T-cell (primary cell): ENCODE results near the gene PVR. TPM values are rescaled to one million over a fixed set of nuclear protein-coding genes. Genes with fewer than 3 reads are reported as not detected.

Experiments used
- ATAC-seq, 4 experiments: fragments of 200-7000 bp in 3 of 4; fragments of 150-1000 bp in 1 of 4; cut with Tn5 transposase; replicated peaks in 1 of 4; 1 replicate in 3 of 4; 2 replicates in 1 of 4; pipeline ENCODE4 v1.10.0; 2021; ENCODE audit warnings: moderate library complexity in 3 of 4, mild to moderate bottlenecking in 2 of 4, moderate number of reproducible peaks in 1 of 4
- CTCF ChIA-PET, 2 donors: fragments of 300-600 bp; sonication (Branson Sonifier 250); formaldehyde crosslinking; loops; one replicate each; lab custom pipeline; 2022; ENCODE audit warnings: antibody characterized with exemption in 2 of 2; lab: Charles Lee
- POLR2A ChIA-PET, 2 donors: fragments of 300-600 bp; sonication (Branson Sonifier 250); formaldehyde crosslinking; loops; one replicate each; lab custom pipeline; 2022; ENCODE audit warnings: antibody characterized with exemption in 2 of 2; lab: Charles Lee
- DNase-seq, 35 experiments: peaks; one replicate each; pipeline versions ENCODE4 v3.0.0 to v3.0.0-alpha.2; 2013 to 2023
- H3K27ac ChIP-seq: one replicate; pipeline ENCODE4 v1.5.1; 2013; ENCODE audit warnings: low read length
- H3K27me3 ChIP-seq, 2 experiments: replicated peaks in 1 of 2; 1 replicate in 1 of 2; 2 replicates in 1 of 2; pipeline versions ENCODE4 v1.6.1 to v1.7.0; 2013; ENCODE audit warnings: low read length in 1 of 2, mixed read lengths in 1 of 2; ENCODE audit not compliant: control insufficient read depth in 2 of 2, insufficient read depth in 2 of 2; ENCODE audit errors: extremely low read depth in 1 of 2
- H3K36me3 ChIP-seq, 2 donors: 1 replicate in 1 of 2; 2 replicates in 1 of 2; pipeline versions ENCODE4 v1.6.1 to v1.7.0; 2013; ENCODE audit warnings: low read length in 1 of 2; ENCODE audit not compliant: control insufficient read depth in 2 of 2, insufficient read depth in 1 of 2; ENCODE audit errors: extremely low read depth in 1 of 2
- H3K4me1 ChIP-seq, 2 experiments: 1 replicate in 1 of 2; 2 replicates in 1 of 2; pipeline versions ENCODE4 v1.6.1 to v1.7.0; 2013; ENCODE audit warnings: low read length in 2 of 2, mixed read lengths in 1 of 2; ENCODE audit not compliant: insufficient read depth in 2 of 2, control insufficient read depth in 1 of 2; ENCODE audit errors: extremely low read depth in 1 of 2
- H3K4me3 ChIP-seq, 2 donors: 1 replicate in 1 of 2; 2 replicates in 1 of 2; pipeline versions ENCODE4 v1.5.1 to v1.7.0; 2013; ENCODE audit warnings: mild to moderate bottlenecking in 2 of 2, low read length in 1 of 2, moderate library complexity in 1 of 2; ENCODE audit not compliant: control insufficient read depth in 1 of 2; ENCODE audit errors: extremely low read depth in 1 of 2
- H3K9me3 ChIP-seq: 2 replicates; pipeline ENCODE4 v1.7.0; 2013
- H3K27ac Mint-ChIP-seq, 2 donors: one replicate each; pipeline ENCODE4 v1.8.0; 2020 to 2021; ENCODE audit warnings: mild to moderate bottlenecking in 2 of 2, mixed read lengths in 2 of 2
- H3K27me3 Mint-ChIP-seq, 2 donors: one replicate each; pipeline ENCODE4 v1.8.0; 2021 to 2022; ENCODE audit warnings: mixed read lengths in 2 of 2
- H3K36me3 Mint-ChIP-seq: one replicate; pipeline ENCODE4 v1.8.0; 2021; ENCODE audit warnings: mixed read lengths
- H3K4me1 Mint-ChIP-seq, 3 donors: one replicate each; pipeline ENCODE4 v1.8.0; 2020 to 2022; ENCODE audit warnings: mixed read lengths in 3 of 3, mild to moderate bottlenecking in 1 of 3
- H3K4me3 Mint-ChIP-seq, 3 donors: one replicate each; pipeline ENCODE4 v1.8.0; 2020 to 2022; ENCODE audit warnings: mild to moderate bottlenecking in 3 of 3, mixed read lengths in 3 of 3, moderate library complexity in 3 of 3
- H3K9me3 Mint-ChIP-seq, 3 donors: one replicate each; pipeline ENCODE4 v1.8.0; 2020 to 2022; ENCODE audit warnings: mixed read lengths in 3 of 3
- WGBS: methylation state at CpG from one replicate; pipeline ENCODE4 v1.1.5; 2013; ENCODE audit warnings: missing lambda C conversion rate; ENCODE audit not compliant: insufficient coverage; 5-methylcytosine and 5-hydroxymethylcytosine counted together
- total RNA-seq, 35 experiments: library from RNA in 6 of 35; stranded (reverse) in 6 of 35; fragments of 120-200 nt in 1 of 35; gene quantifications; one replicate each; pipeline versions ENCODE4 v1.2.1 to v1.2.4 and lab custom pipeline; 2013 to 2026

PVR gene
- total RNA-seq, 5 donors from 2014 or later (not counting 1 experiment from before 2014, with no cell fraction given): 1.2 to 3.4 (median 2.8) TPM

- ATAC-seq: no peak
- H3K36me3 Mint-ChIP-seq: no peaks in the 10 kb centered on the region
- no peak overlapping the region for H3K27ac ChIP-seq
- no peaks in the 10 kb centered on the region for H3K9me3 ChIP-seq
- POLR2A ChIA-PET: no interaction called here
- no peak for DNase-seq
- H3K27me3 Mint-ChIP-seq: peaks cover 16 to 31% of the 10 kb centered on the region in 2 donors
- H3K36me3 ChIP-seq: no peaks in the 10 kb centered on the region
- CTCF ChIA-PET: no interaction called here
- no peak overlapping the region for H3K4me3 Mint-ChIP-seq
- H3K27ac Mint-ChIP-seq: no peak overlapping the region
- no peak overlapping the region for H3K4me3 ChIP-seq
- peaks cover 0 to 14% of the 10 kb centered on the region in 2 experiments for H3K4me1 ChIP-seq
- WGBS: no CpG with 5 or more reads among the region's 3 CpGs
- peaks cover 0 to 8% (median 6%) of the 10 kb centered on the region in 3 donors for H3K4me1 Mint-ChIP-seq
- no peaks in the 10 kb centered on the region for H3K9me3 Mint-ChIP-seq
- peaks cover 0 to 22% of the 10 kb centered on the region in 2 experiments for H3K27me3 ChIP-seq
These were observed 3.2 kb upstream of the PVR start for GRCh38 chr19:44640518-44640917.

DNA sequence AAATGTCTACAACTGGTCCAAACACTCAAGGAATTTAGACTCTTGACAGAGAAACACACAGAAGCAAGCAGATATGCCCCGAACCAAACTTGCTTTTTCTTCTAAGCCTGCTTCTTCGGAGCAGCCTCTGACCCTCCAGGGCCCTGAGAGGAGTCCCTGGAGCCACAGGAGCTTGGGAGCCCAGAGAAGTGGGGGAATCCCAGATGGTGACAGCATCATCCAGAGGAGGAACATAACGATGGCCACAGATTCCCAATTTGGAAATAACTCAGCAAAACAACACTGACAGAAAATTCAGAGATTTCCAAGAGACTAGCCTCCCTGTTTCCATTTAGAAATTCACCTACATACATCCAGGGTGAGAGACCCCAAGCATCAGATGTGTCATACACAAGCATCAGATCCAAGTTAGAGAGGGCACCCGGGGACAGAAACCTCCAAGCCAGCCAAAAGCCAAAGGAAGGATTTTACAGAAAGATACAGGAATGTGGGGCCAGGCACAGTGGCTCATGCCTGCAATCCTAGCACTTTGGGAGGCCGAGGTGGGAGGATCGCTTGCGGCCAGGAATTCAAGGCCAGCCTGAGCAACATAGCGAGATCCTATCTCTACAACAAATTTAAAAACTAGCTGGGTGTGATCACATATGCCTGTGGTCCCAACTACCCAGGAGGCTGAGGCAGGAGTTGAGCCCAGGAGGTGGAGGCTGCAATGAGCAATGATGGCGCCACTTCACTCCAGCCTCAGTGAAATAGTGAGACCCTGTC, 2.0 kb upstream of the PVR start:
- ChIA-PET POLR2A (no interaction called here), CTCF (no interaction called here)

DNA sequence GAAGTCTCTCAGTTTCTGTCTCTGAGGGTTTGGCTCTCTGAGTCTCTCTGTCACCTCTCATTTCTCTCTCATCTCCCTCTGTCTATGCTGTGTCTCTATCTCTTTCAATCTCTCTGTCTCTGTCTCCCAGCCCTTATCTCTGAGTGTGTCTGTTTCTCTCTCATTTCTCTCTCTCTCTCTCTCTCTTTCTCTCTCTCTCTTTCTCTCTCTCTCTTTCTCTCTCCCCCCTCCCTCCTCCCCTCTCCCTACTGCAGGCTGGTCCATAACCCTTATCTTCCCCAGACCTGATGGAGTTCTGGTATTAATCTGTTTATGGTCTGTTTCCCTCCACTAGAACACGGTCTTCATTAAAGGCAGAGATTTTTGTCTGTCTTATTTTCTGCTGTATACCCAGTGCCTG, 1.3 kb upstream of the PVR start:
- DNase-seq (no peak), ATAC-seq (no peak)
- no peaks in the 10 kb centered on the region for H3K36me3 ChIP-seq
- H3K27ac ChIP-seq: no peak overlapping the region
- no peak overlapping the region for H3K4me3 ChIP-seq
- CTCF ChIA-PET: no interaction called here
- Mint-ChIP-seq H3K4me1 (peaks cover 0 to 8% (median 6%) of the 10 kb centered on the region in 3 donors), H3K9me3 (no peaks in the 10 kb centered on the region), H3K36me3 (no peaks in the 10 kb centered on the region), H3K27ac (no peak overlapping the region), H3K27me3 (peaks cover 15 to 36% of the 10 kb centered on the region in 2 donors), H3K4me3 (no peak overlapping the region)
- H3K9me3 ChIP-seq: no peaks in the 10 kb centered on the region
- H3K27me3 ChIP-seq: peaks cover 0 to 25% of the 10 kb centered on the region in 2 experiments
- peaks cover 0 to 14% of the 10 kb centered on the region in 2 experiments for H3K4me1 ChIP-seq
- POLR2A ChIA-PET: no interaction called here
- WGBS: no CpG with 5 or more reads among the region's 1 CpG

More for the DNA sequence above, 2.0 kb upstream of the PVR start:
- 79% methylated on average over 2 of the region's 9 CpGs for WGBS
- ATAC-seq (no peak), DNase-seq (no peak)
- peaks cover 0 to 8% (median 6%) of the 10 kb centered on the region in 3 donors for H3K4me1 Mint-ChIP-seq
- Histone ChIP-seq H3K9me3 (no peaks in the 10 kb centered on the region), H3K4me3 (no peak overlapping the region), H3K27me3 (peaks cover 0 to 25% of the 10 kb centered on the region in 2 experiments), H3K36me3 (no peaks in the 10 kb centered on the region), H3K27ac (no peak overlapping the region), H3K4me1 (peaks cover 0 to 14% of the 10 kb centered on the region in 2 experiments)
- H3K4me3 Mint-ChIP-seq: no peak overlapping the region
- H3K27me3 Mint-ChIP-seq: peaks cover 15 to 35% of the 10 kb centered on the region in 2 donors
- no peak overlapping the region for H3K27ac Mint-ChIP-seq
- no peaks in the 10 kb centered on the region for H3K9me3 Mint-ChIP-seq
- no peaks in the 10 kb centered on the region for H3K36me3 Mint-ChIP-seq

DNA sequence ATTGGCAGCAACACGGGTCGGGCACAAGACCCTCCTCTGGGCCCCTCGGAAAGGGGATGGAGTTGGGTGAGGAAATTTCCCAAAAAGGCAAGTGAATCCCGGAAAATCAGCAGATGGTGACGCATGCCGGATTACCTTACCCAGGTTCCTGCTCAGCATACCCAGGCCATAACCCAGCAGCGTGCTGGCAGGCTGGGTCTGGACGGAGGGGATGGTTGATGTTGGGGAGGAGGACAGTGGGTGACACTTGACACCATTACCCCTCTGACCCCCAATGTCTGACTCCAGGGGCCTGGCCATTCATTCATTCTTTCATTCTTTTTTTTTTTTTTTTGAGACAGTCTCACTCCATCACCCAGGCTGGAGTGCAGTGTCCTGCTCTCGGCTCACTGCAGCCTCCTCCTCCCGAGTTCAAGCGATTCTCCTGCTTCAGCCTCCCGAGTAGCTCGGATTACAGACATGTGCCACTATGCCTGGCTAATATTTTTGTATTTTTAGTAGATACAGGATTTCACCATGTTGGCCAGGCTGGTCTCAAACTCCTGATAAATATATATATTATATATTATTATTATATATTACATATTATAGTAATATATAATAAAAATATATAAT, 799 bp downstream of the PVR start:
- DNase-seq (no peak), ATAC-seq (peak in 2 of 4 experiments; percentile 26 to 44)
- Histone ChIP-seq H3K36me3 (no peaks in the 10 kb centered on the region), H3K4me3 (peak overlapping the region; percentile 13 to 83), H3K9me3 (no peaks in the 10 kb centered on the region), H3K4me1 (peaks cover 0 to 14% of the 10 kb centered on the region in 2 experiments), H3K27ac (no peak overlapping the region), H3K27me3 (peaks cover 0 to 28% of the 10 kb centered on the region in 2 experiments)
- no peak overlapping the region for H3K27ac Mint-ChIP-seq
- ChIA-PET CTCF (no interaction called here), POLR2A (no interaction called here)
- H3K9me3 Mint-ChIP-seq: no peaks in the 10 kb centered on the region
- H3K4me3 Mint-ChIP-seq: peak overlapping the region; percentile 66 to 71 (median 69)
- H3K27me3 Mint-ChIP-seq: peaks cover 15 to 32% of the 10 kb centered on the region in 2 donors
- peaks cover 0 to 8% (median 6%) of the 10 kb centered on the region in 3 donors for H3K4me1 Mint-ChIP-seq
- no CpG with 5 or more reads among the region's 13 CpGs for WGBS
- H3K36me3 Mint-ChIP-seq: no peaks in the 10 kb centered on the region

DNA sequence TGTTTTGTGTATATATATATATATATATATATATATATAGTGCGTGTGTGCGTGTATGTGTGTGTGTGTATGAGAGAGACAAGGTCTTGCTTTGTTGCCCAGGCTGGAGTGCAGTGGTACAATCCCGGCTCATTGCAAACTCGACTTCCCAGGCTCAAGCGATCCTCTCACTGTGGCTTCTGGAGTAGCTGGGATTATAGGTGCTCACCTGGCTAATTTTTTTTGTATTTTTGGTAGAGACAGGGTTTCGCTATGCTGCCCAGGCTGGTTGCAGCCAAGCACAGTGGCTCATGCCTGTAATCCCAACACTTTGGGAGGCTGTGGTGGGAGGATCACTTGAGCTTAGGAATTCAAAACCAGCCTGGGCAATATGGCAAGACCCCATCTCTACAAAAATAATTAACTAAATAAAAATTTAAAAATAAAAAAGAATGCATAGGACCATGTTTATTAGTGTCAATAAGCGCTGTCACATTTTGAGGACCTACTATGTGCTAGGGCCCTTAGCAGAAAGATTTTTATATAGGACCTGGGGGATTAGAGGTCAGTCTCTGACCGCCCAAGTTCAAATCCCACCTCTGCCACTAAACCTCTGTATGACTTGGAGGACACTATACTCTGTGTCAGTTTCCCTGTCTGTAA, 1.8 kb downstream of the PVR start:
- H3K36me3 ChIP-seq: no peaks in the 10 kb centered on the region
- H3K9me3 ChIP-seq: no peaks in the 10 kb centered on the region
- CTCF ChIA-PET: no interaction called here
- DNase-seq: no peak
- ATAC-seq: no peak
- H3K27ac Mint-ChIP-seq: no peak overlapping the region
- H3K36me3 Mint-ChIP-seq: no peaks in the 10 kb centered on the region
- WGBS: 89% methylated on average over 3 of the region's 8 CpGs
- peaks cover 15 to 30% of the 10 kb centered on the region in 2 donors for H3K27me3 Mint-ChIP-seq
- no peaks in the 10 kb centered on the region for H3K9me3 Mint-ChIP-seq
- peaks cover 0 to 31% of the 10 kb centered on the region in 2 experiments for H3K27me3 ChIP-seq
- H3K4me1 Mint-ChIP-seq: peaks cover 0 to 8% (median 6%) of the 10 kb centered on the region in 3 donors
- POLR2A ChIA-PET: no interaction called here
- no peak overlapping the region for H3K4me3 ChIP-seq
- no peak overlapping the region for H3K4me3 Mint-ChIP-seq
- no peak overlapping the region for H3K27ac ChIP-seq
- peaks cover 0 to 14% of the 10 kb centered on the region in 2 experiments for H3K4me1 ChIP-seq

- Histone ChIP-seq H3K36me3 (no peaks in the 10 kb centered on the region), H3K4me1 (peaks cover 0 to 14% of the 10 kb centered on the region in 2 experiments), H3K27me3 (peaks cover 0 to 31% of the 10 kb centered on the region in 2 experiments), H3K9me3 (no peaks in the 10 kb centered on the region), H3K4me3 (no peak overlapping the region), H3K27ac (no peak overlapping the region)
- H3K4me3 Mint-ChIP-seq: no peak overlapping the region
- POLR2A ChIA-PET: no interaction called here
- H3K4me1 Mint-ChIP-seq: peaks cover 0 to 8% (median 6%) of the 10 kb centered on the region in 3 donors
- H3K9me3 Mint-ChIP-seq: no peaks in the 10 kb centered on the region
- peaks cover 11 to 28% of the 10 kb centered on the region in 2 donors for H3K27me3 Mint-ChIP-seq
- DNase-seq (no peak), ATAC-seq (no peak)
- H3K27ac Mint-ChIP-seq: no peak overlapping the region
- WGBS: no CpG with 5 or more reads among the region's 3 CpGs
- no peaks in the 10 kb centered on the region for H3K36me3 Mint-ChIP-seq
- CTCF ChIA-PET: no interaction called here
These were observed 2.3 kb downstream of the PVR start for GRCh38 chr19:44646049-44646416.
